HG03521 (cell line): ENCODE results near the gene ERN1.

Experiments used
- ATAC-seq: cut with Tn5 transposase; IDR thresholded peaks from one replicate; pipeline ENCODE4 v1.9.1; 2021; ENCODE audit warnings: mild to moderate bottlenecking, moderate library complexity; ENCODE audit not compliant: unreplicated experiment

The ERN1 gene

DNA sequence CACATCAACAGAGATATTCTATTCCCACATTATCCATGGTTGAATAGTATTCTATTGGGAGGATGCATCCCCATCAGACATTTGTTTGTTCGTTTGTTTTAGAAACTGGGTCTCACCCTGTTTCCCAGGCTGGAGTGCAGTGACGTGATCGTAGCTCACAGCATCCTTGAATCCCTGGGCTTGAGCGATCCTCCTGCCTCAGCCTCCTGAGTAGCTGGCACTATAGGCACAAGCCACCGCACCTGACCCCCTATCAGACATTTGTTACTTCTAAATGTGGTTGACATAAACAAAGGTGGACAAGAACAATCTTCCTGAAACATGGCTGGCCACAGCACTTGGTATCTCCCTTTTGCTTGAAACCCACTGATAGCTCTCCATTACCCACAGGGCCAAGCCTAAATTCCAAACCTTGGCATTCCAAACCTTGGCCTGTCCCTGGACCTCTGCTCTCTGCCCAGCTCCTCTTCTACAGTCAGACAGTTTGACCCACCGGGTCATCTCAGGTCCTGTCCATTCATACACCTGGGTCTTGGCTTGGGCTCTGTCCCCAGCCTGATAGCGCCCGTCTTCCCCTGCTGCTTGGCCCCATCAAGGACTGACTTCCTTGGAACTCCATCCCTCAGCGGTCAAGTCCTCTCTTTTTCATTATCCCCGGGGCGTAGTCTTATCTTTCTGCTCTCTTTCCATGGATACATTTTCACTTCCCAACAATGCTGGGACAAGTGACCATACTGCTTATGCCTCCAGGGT is 133.3 kb downstream of the ERN1 start:
- ATAC-seq = no peak

DNA sequence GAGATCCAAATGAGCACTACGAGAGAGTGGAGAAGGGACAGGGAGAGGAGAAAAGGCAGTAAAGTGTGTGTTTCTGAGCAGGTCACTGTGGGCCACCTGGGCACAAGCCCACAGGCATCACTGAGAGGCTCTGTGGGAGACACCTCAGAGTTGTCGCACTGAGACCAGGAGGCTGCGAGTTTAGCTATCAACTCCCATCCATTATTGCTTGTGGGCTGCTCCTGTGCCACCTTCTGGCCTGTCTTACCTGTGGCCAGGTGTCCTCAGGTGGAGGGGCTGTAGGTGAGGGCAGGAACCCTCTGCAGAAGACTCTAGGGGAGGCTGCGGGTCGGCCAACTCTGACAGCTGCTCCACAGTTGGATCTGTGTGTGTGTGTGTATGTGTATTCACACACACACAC is 134.3 kb downstream of the ERN1 start:
- no peak for ATAC-seq

DNA sequence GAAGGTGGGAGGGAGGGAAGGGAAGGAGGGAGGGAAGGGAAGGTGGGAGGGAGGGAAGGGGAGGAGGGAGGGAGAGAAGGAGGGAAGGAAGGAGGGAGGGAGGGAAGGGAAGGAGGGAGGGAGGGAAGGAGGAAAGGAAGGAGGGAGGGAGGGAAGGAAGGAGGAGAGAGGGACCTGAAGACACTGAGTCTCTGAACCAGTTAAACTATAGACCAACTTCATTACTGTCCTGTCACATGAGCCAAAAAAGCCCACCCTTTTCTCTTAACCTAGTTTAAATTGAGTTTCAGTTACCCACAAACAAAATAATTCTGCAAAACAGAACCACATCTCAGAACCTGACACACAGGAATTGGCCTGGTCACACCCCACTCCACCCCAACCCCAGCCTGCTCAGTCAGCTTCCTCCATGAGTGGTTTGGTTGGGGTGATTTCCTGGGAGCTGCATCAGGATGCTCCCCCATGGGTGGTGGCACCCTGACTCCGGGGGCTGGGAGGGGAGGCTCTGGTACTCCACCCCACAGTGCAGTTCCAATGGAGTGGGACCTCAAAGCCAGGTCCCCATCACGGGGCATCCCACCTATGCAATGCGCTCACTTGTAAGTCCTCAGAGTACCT is 136.5 kb downstream of the ERN1 start:
- no peak for ATAC-seq

DNA sequence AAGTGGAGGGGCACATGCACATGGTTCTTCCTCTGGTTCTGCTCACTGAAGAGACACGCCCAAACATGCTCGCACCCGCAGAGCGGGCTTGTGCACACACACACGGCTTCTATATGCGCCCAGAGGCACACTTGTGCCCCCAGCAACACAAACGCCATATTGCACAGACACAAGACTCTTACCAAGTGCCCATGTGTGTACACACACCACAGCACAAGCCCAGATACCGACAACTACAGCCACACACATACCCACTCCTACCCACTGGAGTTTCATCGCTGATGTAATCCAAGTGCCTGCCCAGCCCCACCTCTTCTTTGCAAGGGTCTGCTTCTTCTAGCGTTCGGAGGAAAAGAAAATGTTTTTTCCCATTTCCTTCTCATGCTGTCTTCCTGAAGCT is 138.3 kb downstream of the ERN1 start:
- ATAC-seq = no peak

DNA sequence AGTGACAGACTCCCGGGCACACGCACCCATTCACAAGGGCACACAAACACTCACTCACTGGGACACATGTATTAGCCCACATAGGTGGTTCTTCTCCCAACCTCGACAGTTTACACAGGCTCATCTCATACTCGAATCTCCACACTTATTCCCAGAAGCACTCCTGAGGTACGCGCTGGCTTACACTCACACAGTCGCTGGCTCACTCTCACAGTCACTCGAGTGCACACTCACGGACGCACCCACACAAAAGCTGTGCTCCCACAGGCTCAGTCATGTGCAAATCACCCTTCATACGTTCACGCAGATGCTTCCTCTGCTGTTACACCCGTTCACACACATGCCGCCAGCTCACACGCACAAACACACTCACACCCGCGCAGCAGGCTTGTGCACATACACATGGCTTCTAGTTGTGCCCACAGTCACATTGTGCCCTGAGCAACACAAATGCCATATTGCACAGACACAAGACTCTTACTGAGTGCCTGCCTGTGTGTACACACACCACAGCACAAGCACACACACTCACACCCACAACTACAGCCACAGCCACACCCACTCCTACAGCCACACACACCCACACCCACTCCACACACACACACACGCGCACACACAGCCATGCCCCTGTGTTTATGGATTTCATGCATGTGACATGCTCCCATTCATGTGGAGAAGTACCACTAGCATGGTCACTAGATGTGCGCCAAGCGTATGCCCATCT is 140.2 kb downstream of the ERN1 start:
- no peak for ATAC-seq
